ENCODE measurements around the gene SAT2.
"Not testable (repeated sequence)": the region's sequence is repeated elsewhere in the genome, so short reads cannot be mapped to it uniquely, and the experiment has no call there.

Gene SAT2

DNA sequence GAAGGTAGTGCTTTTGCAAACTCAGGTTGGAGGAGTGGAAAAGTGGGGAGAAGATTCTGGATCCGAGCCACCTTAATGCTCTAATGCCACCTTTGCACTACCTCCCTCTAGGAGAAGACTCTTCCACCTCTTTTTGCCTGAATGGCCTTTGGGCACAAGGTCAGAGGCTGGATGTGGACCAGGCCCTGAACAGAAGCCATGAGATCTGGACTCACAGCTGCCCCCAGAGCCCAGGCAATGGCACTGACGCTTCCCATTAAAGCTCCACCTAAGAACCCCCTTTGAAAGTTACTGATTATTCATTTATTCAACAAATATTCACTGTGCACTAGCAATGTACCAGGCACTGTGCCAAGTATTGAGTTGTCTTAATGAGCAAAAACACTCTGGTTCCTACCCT lies 5.5 kb upstream of the SAT2 start:
- TF ChIP-seq, protein P1, sequence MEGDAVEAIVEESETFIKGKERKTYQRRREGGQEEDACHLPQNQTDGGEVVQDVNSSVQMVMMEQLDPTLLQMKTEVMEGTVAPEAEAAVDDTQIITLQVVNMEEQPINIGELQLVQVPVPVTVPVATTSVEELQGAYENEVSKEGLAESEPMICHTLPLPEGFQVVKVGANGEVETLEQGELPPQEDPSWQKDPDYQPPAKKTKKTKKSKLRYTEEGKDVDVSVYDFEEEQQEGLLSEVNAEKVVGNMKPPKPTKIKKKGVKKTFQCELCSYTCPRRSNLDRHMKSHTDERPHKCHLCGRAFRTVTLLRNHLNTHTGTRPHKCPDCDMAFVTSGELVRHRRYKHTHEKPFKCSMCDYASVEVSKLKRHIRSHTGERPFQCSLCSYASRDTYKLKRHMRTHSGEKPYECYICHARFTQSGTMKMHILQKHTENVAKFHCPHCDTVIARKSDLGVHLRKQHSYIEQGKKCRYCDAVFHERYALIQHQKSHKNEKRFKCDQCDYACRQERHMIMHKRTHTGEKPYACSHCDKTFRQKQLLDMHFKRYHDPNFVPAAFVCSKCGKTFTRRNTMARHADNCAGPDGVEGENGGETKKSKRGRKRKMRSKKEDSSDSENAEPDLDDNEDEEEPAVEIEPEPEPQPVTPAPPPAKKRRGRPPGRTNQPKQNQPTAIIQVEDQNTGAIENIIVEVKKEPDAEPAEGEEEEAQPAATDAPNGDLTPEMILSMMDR (IDR thresholded peaks at IDR 0.05; ENCODE audit: insufficient read depth, missing control alignments): no peak
- FAIRE-seq (no peak), DNase-seq (ENCODE audit: insufficient read length, low spot score) (no peak)

DNA sequence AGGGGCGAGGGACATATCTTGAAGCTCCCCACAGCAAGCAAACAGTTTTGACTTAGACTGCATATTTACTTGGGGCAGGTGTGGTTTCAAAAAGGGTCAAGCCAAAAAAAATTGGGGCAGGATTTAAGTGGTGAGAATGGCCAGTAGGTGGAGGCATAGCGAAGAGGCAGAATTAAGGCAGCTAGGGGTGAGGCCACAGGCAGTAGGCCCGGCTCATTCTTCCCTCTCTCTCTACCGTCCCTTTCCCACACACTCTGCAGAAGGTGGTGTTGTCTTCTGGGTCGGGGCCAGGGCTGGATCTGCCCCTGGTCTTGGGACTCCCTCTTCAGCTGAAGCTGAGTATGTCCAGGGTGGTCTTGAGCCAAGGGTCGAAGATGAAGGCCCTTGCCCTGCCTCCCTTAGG lies 4.9 kb upstream of the SAT2 start:
- DNase-seq (ENCODE audit: insufficient read length, low spot score) (no peak), FAIRE-seq (no peak)
- TF ChIP-seq, protein P1 (IDR thresholded peaks at IDR 0.05; ENCODE audit: insufficient read depth, missing control alignments): peak; percentile 36

DNA sequence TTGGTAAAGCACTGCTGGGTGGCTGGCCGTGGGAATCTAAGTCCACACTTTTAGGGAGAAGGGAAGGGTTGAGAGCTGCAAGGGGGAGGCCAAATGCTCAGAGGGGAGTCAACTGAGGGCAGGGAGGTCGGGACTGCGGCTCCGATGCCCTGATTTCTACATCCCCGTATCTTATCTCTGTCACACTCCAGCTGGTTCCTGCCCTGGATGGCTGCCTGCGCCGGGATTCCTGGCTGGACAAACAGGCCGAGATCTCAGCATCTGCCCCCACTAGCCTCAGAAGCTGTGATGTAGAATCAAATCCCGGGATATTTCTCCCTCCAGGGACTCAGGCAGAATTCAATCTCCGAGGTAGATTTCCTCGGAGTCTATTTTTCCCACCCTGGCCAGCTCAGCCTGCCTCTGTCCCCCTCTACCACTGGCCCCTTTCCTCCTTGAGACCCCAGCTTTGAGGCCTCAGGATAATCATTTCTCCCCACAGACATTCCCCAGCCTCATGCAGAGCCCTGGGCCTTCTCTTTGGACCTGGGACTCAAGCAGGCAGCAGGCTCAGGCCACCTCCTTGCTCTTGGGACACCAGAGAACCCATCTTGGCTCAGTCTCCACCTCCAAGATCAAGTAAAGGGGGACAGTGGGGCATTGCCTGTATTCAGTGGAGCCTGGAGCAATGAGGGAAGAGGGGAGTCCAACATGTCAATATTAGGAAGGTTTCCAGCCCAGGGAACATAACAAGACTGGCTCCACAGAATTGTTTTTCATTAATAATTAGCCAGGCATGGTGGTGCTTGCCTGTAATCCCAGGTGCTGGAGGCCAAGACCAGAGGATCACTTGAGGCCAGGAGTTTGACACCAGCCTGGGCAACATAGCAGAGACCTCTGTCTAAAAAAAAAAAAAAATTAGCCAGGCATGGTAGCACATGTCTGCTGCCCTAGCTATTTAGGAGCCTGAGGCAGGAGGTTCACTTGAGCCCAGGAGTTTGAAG lies 4.1 kb upstream of the SAT2 start:
- no peak for FAIRE-seq
- peak; percentile 10 for DNase-seq (ENCODE audit: insufficient read length, low spot score)
- TF ChIP-seq, protein P1 (IDR thresholded peaks at IDR 0.05; ENCODE audit: insufficient read depth, missing control alignments): no peak

DNA sequence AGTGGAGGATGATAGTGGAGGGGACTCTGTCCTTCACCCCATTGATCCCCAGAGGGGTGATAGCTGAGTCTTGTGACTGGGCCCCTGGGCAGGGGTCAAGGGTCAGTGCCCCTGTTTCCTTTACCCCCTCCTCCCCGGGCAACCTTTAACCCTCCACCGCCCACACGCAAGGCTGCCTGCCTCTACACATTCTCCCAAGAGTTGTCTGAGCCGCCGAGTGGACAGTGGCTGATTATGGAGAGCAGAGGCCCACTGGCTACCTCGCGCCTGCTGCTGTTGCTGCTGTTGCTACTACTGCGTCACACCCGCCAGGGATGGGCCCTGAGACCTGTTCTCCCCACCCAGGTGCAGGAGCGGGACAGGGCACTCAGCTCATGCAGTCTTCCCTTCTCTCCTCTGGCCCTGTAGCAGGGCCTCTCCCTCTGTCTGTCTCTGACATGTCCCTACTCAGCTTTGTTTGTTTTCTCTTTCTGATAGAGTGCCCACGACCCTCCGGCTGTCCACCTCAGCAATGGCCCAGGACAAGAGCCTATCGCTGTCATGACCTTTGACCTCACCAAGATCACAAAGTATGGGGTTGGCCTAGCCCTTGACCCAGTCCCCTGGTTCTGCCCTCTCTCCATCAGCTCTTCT lies 2.4 kb upstream of the SAT2 start, which contains the start of gene SHBG:
SHBG (plus strand) TSS at position 197 of the 633 bp plus-strand sequence; CDS start at position 235, 38 bp downstream.
- no peak for DNase-seq (ENCODE audit: insufficient read length, low spot score)
- FAIRE-seq: no peak
- TF ChIP-seq, protein P1 (IDR thresholded peaks at IDR 0.05; ENCODE audit: insufficient read depth, missing control alignments): no peak

DNA sequence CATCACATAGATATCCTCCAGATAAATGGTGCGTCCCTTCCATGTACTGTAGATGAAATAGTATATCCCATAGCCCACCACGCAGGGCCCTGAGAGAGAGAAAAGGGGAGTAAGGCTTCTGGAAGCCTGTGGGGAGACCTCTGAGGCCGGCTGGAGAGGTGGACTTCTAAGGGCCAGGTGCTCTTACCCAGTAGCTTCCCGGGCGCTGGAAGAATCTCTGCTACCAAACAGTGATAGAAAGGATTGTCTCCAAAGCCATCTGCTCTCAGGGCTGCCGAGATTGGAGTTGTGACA lies 718 bp downstream of the SAT2 start:
- TF ChIP-seq, protein P1 (IDR thresholded peaks at IDR 0.05; ENCODE audit: insufficient read depth, missing control alignments): no peak
- no peak for FAIRE-seq
- DNase-seq (ENCODE audit: insufficient read length, low spot score): no peak

DNA sequence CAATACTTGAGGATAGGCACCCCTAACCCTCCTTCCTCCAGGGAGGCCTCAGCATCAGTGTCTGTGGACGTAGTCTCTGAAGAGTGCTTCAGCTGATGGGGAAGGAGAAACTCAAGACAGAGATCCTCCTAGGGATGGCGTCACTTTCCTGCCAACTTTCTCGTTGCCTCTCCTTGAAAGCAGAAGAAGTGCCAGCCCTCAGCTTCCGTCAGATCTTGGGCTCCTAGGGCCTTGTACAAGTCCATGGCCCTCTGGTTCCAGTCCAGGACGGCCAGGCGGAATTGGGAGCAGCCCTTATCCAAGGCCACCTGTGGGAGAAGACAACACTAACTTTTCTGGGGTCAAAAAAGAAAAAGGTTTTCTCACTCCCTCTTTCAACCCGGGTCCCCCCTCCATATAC lies 1.3 kb downstream of the SAT2 start:
- TF ChIP-seq, protein P1 (IDR thresholded peaks at IDR 0.05; ENCODE audit: insufficient read depth, missing control alignments): no peak
- FAIRE-seq (no peak), DNase-seq (ENCODE audit: insufficient read length, low spot score) (no peak)

DNA sequence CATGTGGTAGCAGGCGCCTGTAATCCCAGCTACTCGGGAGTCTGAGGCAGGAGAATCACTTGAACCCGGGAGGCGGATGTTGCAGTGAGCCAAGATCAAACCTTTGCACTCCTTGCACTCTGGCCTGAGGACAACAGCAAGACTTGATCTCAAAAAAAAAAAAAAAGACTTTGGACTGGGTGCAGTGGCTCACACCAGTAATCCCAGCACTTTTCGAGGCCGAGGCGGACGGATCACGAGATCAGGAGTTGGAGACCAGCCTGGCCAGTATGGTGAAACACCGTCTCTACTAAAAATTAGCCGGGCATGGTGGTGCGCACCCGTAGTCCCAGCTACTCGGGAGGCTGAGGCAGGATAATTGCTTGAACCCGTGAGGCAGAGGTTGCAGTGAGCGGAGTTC lies 1.9 kb downstream of the SAT2 start:
- not testable (repeated sequence) for DNase-seq (ENCODE audit: insufficient read length, low spot score); FAIRE-seq
